GM18867 (cell line): ENCODE measurements around the gene MPC1.
"Not testable (repeated sequence)": the region's sequence is repeated elsewhere in the genome, so short reads cannot be mapped to it uniquely, and the experiment has no call there.

Experiments
- ATAC-seq: cut with Tn5 transposase; IDR thresholded peaks from one replicate; pipeline ENCODE4 v1.9.1; 2021; ENCODE audit warnings: mild to moderate bottlenecking, moderate library complexity; ENCODE audit not compliant: unreplicated experiment

The MPC1 gene

GRCh38 chr6:166408936-166409755, 26.4 kb upstream of the MPC1 start:
- no peak for ATAC-seq

DNA sequence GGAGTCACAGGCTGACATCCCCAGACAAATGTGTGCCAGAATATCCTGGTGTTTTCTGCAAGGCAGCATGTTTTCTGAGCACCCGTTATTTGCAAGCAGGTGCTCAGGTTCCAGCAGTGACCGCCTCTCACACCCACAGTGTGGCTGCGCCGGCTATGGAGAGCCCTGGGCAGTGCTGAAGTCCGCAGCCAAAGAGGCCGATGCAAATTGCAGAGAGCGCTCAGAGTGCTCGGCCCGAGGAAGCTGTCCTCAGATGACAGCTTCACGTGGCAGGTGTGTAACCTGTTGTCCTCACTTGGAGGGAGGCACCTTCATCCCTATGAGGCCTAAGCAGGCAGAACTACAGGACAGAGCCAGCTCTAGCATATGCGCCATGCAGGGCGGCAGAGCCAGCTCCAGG, 23.5 kb upstream of the MPC1 start:
- ATAC-seq, result no peak

DNA sequence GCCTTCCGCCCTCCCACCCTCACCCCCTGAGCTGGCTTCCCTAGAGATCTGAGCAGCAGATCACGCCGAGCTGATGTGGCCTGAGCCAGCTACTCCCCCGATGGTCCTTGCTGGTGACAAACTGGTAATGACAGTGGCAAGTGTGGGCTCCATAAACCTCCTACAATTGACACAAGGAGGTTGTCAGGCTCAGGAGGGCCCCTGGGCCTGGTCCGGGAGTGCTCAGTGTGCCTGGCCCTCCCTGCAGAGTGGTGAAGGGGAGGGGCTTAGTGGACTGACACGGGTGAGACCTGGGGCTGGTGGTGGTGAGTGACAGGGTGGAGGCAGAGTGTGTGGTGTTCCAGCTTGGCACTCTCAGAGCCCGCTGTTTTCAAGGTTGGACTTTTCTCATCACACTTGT, 22.6 kb upstream of the MPC1 start:
- ATAC-seq, result no peak

DNA sequence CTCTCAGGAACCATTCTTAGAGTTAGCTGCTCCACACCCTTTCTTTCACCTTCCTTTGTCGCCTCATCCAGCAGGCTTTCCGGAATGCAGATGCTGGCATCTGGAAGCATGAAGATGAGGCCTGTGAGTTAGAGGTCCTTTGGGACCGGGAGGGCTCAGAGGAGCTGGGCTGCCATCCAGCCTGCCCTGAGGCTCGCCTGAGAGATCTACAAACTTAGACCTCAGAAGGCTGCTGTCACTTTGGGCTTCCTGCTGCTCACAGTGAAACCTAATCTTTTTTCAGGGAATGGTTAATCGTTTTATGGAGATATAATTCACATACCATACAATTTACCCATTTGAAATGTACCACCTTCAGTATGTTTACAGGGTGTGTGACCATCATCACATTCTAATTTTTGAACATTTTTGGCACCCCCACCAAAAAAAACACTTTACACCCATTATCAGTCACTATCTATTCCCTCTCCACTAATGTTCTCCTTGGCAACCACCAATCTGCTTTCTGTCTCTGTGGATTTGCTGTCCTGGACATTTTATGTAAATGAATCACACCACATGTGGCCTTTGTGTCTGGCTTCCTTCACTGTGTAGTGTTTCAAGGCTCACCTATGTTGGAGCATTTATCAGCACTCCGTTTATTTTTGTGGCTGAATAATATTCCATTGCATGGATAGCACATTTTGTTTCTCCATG, 20.0 kb upstream of the MPC1 start:
- no peak for ATAC-seq

DNA sequence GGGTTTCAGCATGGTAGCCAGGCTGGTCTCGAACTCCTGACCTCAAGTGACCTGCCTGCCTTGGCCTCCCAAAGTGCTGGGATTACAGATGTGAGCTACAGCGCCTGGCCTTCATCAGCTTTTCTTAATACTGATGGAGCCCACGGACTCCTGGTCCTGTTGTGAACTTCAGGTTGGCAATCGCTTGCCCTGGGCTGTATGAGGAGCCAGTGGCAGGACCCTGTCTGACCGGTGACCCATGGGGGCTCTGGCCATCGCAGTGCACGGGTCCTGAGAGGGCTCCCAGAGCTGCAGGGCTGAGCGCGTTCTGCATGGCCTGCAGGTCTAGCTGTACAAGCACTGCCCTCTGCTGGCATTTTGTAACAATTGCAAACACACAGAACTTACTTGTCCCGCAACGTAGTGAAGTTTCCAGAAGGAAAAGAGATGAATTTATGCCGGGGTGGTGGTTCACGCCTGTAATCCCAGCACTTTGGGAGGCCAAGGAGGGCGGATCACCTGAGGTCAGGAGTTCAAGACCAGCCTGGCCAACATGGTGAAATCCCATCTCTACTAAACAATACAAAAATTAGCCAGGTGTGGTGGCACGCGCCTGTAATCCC, 18.0 kb upstream of the MPC1 start:
- ATAC-seq, result peak; percentile 80

DNA sequence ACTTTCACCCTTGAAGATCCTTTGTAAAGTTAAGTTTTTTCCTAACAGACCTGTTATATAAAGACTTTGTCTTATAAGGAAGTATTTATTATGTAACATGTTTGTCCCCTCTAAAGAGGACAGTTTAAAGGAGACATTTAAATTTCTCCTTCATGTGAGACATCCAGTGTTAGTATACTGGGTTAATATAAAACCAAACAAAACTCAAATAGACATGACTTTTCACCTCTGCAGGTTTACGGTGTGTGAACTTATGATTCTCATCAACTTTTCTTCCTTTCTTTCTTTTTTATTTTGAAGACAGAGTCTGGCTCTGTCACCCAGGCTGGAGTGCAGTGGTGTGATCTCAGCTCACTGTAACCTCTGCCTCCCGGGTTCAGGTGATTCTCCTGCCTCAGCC, 17.4 kb upstream of the MPC1 start:
- ATAC-seq, result no peak

GRCh38 chr6:166398348-166398747, 15.6 kb upstream of the MPC1 start:
- no peak for ATAC-seq

DNA sequence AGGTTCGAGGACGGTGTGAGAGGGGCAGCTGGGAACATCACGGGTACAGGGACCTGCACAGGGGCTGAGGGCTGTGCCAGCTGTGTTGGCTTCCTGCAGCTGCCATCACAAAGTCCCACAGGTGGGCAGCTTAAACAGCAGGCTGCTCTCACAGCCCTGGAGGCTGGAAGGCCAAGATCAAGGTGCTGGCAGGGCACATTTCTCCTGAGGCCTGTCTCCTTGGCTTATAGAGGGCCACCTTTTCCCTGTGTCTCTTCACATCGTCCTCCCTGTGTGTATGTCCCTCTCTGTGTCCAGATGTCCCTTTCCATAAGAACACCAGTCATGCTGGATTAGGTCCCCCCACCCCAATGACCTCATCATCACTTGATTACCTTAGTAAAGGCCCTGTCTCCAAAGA, 15.1 kb upstream of the MPC1 start:
- ATAC-seq, result no peak

DNA sequence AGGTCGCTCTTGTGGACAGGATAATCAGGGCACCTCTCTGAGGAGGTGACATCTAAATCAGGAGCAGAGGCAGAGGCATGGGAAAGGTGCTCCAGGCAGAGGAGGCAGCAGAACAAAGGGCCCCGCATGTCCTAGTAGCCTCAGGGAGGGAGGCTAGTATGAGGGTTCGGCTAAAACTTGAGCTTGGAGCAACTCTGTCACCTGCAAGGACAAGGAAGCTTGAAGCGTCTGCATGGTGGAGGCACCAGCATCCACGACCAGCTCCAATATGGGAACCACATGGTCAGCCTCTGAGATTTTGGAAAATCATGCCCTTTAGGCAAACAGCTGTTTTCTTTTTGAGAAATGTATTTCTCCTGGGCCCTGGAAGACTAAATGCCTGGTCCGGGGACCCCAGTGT, 13.0 kb upstream of the MPC1 start:
- ATAC-seq, result no peak

DNA sequence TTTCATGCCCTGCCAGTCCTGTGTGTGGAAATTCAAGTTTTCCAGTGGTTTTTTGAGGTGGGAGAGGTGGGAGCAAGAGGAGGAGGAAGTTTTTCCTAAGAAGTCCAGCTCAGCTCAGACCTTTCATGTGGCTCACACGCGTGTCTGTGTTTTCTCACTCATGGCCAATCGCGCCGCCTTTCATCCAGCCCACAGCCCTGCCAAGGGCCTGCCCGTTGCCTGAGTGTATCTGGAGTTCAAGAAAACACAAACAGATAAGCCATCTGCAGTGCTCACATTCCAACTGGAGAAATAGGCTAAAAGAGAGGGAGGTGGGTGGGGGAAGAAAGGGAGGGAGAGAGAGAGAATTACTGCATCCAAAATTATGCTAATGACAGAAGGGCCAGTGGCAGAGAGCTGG, 12.6 kb upstream of the MPC1 start:
- no peak for ATAC-seq

GRCh38 chr6:166394036-166394892, 11.5 kb upstream of the MPC1 start:
- no peak for ATAC-seq

GRCh38 chr6:166393535-166393823, 10.7 kb upstream of the MPC1 start:
- ATAC-seq, result no peak

GRCh38 chr6:166392755-166393534, 10.2 kb upstream of the MPC1 start:
- not testable (repeated sequence) for ATAC-seq

GRCh38 chr6:166389119-166389518, 6.4 kb upstream of the MPC1 start:
- ATAC-seq, result no peak

- no peak for ATAC-seq
Measured at GRCh38 chr6:166388290-166389004, 5.7 kb upstream of the MPC1 start.

DNA sequence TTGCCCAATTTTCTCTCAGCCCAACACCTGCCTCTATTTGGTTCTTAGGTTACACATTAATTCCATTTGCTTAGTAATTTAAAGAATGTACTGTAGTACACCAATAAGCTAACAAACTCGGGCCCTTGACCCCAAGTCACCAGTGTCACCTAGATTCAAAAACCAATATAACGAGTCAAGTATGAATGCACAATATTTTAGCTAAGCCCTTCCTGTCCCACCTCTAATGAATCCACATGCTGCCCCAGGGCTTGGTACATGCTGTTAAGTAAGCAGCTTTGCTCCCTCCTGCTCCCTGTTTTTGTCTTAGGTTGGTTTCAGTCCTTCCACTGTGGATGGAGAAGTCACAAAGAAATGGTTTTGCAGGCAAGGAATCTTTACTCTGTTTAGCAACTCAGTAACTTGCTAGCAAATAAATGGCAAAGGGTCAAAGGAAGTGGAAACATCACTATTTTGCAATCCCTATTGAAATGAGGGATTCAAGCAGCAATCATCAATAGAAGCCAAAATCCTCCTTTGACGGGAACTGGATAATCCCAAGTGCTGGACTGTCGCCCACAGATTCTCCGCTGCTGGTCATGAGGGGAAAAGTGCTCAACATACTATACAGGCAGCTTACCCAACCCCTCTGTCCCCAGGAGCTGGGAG, 5.0 kb upstream of the MPC1 start:
- ATAC-seq, result no peak

DNA sequence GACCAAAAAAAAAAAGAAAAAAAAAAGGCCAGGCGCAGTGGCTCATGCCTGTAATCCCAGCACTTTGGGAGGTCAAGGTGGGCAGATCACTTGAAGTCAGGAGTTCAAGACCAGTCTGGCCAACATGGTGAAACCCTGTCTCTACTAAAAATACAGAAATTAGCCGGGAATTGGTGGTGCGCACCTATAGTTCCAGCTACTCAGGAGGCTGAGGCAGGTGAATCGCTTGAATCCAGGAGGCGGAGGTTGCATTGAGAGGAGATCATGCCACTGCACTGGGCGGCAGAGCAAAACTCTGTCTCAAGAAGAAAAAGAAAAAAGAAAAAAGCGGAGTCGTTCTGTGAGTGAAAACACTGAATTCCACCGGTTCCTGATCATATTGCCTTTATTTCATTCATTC, 4.4 kb upstream of the MPC1 start:
- ATAC-seq, result not testable (repeated sequence)

- no peak for ATAC-seq
Measured at GRCh38 chr6:166386111-166386510, 3.4 kb upstream of the MPC1 start.

GRCh38 chr6:166383802-166384363, 1.1 kb upstream of the MPC1 start:
- ATAC-seq, result not testable (repeated sequence)
